Measurements from ENCODE around the gene POU6F2. TPM values are rescaled to one million over a fixed set of nuclear protein-coding genes. Genes with fewer than 3 reads are reported as not detected.

The POU6F2 gene
- total RNA-seq, 1 experiment from 2014 or later, result not detected

- Histone ChIP-seq H3K4me3 (ENCODE audit: low read depth in 2 of 2, low read length in 2 of 2) (no peak overlapping the region), H3K27me3 (ENCODE audit: control insufficient read depth, insufficient read depth, low read length) (no peaks in the 10 kb centered on the region), H3K27ac (ENCODE audit: low read length) (no peak overlapping the region), H3K4me1 (ENCODE audit: control insufficient read depth, insufficient read depth, low read length) (no peaks in the 10 kb centered on the region), H3K9me3 (ENCODE audit: control insufficient read depth, insufficient read depth, low read depth, low read length) (no peaks in the 10 kb centered on the region), H3K36me3 (ENCODE audit: control insufficient read depth, insufficient read depth, low read length) (no peaks in the 10 kb centered on the region)
- DNase-seq (ENCODE audit: low read depth, low spot score), result no peak
- intact Hi-C loops (cut with micrococcal nuclease; ENCODE audit: unreplicated experiment) (no loop called here), in situ Hi-C loops (cut with HindIII; ENCODE audit: low pct_unique_long_range_greater_than_20kb, low sequenced_read_pairs) (no loop called here)
- no peak for ATAC-seq
- ChIA-PET POLR2A (no interaction called here), CTCF (no interaction called here)
- TF ChIP-seq CTCF (IDR thresholded peaks at IDR 0.05) (no peak), REST (IDR thresholded peaks at IDR 0.05; ENCODE audit: insufficient read depth in 1 of 2, low read depth in 2 of 2, low read length in 1 of 2) (no peak), POLR2AphosphoS5 (IDR thresholded peaks at IDR 0.05; ENCODE audit: low read depth, low read length) (no peak), TCF7L2 (IDR thresholded peaks at IDR 0.05; ENCODE audit: low read depth, low read length) (no peak), SIN3A (IDR thresholded peaks at IDR 0.05; ENCODE audit: borderline replicate concordance, insufficient read depth, low read depth, low read length) (no peak)
- no TSS peak for BruUV-seq (replicated peaks)
Observed at GRCh38 chr7:39172137-39172536, 194.4 kb downstream of the POU6F2 start.

DNA sequence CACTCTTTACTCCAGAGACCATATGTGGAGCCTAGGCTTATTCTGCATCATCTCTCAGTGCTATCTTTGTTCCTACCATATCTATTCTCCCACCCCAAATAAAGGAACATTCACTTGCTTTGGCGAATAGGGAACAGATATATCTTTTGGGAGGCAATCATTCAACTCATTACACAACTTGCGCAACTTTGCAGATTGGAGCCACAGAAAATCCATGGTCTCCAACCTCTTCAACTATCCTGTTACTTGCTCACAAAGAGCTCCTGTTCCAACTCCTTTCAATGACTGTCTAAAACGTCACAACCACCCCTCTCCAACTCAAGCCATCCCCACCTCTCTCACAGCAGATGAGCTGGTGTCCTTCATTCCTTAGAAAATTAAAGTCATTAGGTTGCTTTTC lies 203.7 kb downstream of the POU6F2 start:
- no peak for DNase-seq (ENCODE audit: low read depth, low spot score)
- H3K36me3 ChIP-seq (ENCODE audit: control insufficient read depth, insufficient read depth, low read length), result no peaks in the 10 kb centered on the region
- no peak for ATAC-seq
- TF ChIP-seq REST (IDR thresholded peaks at IDR 0.05; ENCODE audit: insufficient read depth in 1 of 2, low read depth in 2 of 2, low read length in 1 of 2) (no peak), SIN3A (IDR thresholded peaks at IDR 0.05; ENCODE audit: borderline replicate concordance, insufficient read depth, low read depth, low read length) (no peak), POLR2AphosphoS5 (IDR thresholded peaks at IDR 0.05; ENCODE audit: low read depth, low read length) (no peak), TCF7L2 (IDR thresholded peaks at IDR 0.05; ENCODE audit: low read depth, low read length) (no peak), CTCF (IDR thresholded peaks at IDR 0.05) (no peak)
- no peak overlapping the region for H3K27ac ChIP-seq (ENCODE audit: low read length)
- H3K27me3 ChIP-seq (ENCODE audit: control insufficient read depth, insufficient read depth, low read length), result no peaks in the 10 kb centered on the region
- in situ Hi-C loops (cut with HindIII; ENCODE audit: low pct_unique_long_range_greater_than_20kb, low sequenced_read_pairs) (no loop called here), intact Hi-C loops (cut with micrococcal nuclease; ENCODE audit: unreplicated experiment) (no loop called here)
- no peaks in the 10 kb centered on the region for H3K9me3 ChIP-seq (ENCODE audit: control insufficient read depth, insufficient read depth, low read depth, low read length)
- CTCF ChIA-PET, result no interaction called here
- H3K4me3 ChIP-seq (ENCODE audit: low read depth in 2 of 2, low read length in 2 of 2), result no peak overlapping the region
- no TSS peak for BruUV-seq (replicated peaks)
- no peaks in the 10 kb centered on the region for H3K4me1 ChIP-seq (ENCODE audit: control insufficient read depth, insufficient read depth, low read length)
- POLR2A ChIA-PET, result no interaction called here
